ENCODE results near the gene EEF1A2.

GRCh38 chr20:63500151-63500901, 1.4 kb upstream of the EEF1A2 start:
- TF ChIP-seq POLR2A (IDR thresholded peaks at IDR 0.05; ENCODE audit: low read length) (no peak), GATA1 (IDR thresholded peaks at IDR 0.05; ENCODE audit: low read depth, low read length) (no peak)

All from erythroblast (primary cell).